ENCODE data around the gene FXR1. TPM values are rescaled to one million over a fixed set of nuclear protein-coding genes. Genes with fewer than 3 reads are reported as not detected.

FXR1 gene
- total RNA-seq, 1 experiment from 2014 or later = 219 TPM

DNA sequence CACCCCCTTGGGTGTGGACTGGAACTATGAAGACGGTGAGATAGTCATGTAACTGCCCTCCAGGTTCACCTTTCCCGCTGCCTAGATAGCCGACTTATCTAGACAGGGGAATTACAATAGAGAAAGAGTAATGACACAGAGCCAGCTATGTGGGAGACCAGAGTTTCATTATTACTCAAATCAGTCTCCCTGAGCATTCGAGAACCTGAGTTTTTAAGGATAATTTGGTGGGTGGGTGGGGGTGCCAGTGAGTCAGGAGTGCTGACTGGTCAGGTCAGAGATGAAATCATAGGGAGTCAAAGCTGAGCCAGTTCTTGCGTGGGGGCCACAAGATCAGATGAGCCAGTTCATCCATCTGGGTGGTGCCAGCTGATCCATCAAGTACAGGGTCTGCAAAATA, 96.8 kb downstream of the FXR1 start:
- intact Hi-C loops (cut with micrococcal nuclease; ENCODE audit: unreplicated experiment) = no loop called here
- H3K4me1 ChIP-seq (ENCODE audit: insufficient read depth, low read length, poor library complexity, severe bottlenecking) = no peaks in the 10 kb centered on the region
- no peak overlapping the region for H3K27ac ChIP-seq (ENCODE audit: low read depth, low read length, poor library complexity, severe bottlenecking)
- no peaks in the 10 kb centered on the region for H3K36me3 ChIP-seq (ENCODE audit: insufficient read depth, low read length, poor library complexity, severe bottlenecking)
- ChIA-PET POLR2A (ENCODE audit: low non-redundant PET) (no interaction called here), CTCF (no interaction called here)
- no peak for TF ChIP-seq EZH2 (IDR thresholded peaks at IDR 0.05; ENCODE audit: borderline replicate concordance, low read depth, low read length, poor library complexity, severe bottlenecking)
- TF ChIP-seq, protein P1, sequence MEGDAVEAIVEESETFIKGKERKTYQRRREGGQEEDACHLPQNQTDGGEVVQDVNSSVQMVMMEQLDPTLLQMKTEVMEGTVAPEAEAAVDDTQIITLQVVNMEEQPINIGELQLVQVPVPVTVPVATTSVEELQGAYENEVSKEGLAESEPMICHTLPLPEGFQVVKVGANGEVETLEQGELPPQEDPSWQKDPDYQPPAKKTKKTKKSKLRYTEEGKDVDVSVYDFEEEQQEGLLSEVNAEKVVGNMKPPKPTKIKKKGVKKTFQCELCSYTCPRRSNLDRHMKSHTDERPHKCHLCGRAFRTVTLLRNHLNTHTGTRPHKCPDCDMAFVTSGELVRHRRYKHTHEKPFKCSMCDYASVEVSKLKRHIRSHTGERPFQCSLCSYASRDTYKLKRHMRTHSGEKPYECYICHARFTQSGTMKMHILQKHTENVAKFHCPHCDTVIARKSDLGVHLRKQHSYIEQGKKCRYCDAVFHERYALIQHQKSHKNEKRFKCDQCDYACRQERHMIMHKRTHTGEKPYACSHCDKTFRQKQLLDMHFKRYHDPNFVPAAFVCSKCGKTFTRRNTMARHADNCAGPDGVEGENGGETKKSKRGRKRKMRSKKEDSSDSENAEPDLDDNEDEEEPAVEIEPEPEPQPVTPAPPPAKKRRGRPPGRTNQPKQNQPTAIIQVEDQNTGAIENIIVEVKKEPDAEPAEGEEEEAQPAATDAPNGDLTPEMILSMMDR (conservative IDR thresholded peaks at IDR 0.05; ENCODE audit: low read depth, low read length) = no peak
- no peak for DNase-seq (ENCODE audit: low spot score)
- no peaks in the 10 kb centered on the region for H3K9me3 ChIP-seq (ENCODE audit: low read depth, low read length, poor library complexity, severe bottlenecking)
- H3K4me3 ChIP-seq (ENCODE audit: low read depth, low read length, poor library complexity, severe bottlenecking) = no peak overlapping the region
- no TSS peak for BruUV-seq (replicated peaks)
- no peaks in the 10 kb centered on the region for H3K27me3 ChIP-seq (replicated peaks; ENCODE audit: insufficient read depth, low read depth, low read length, poor library complexity)

DNA sequence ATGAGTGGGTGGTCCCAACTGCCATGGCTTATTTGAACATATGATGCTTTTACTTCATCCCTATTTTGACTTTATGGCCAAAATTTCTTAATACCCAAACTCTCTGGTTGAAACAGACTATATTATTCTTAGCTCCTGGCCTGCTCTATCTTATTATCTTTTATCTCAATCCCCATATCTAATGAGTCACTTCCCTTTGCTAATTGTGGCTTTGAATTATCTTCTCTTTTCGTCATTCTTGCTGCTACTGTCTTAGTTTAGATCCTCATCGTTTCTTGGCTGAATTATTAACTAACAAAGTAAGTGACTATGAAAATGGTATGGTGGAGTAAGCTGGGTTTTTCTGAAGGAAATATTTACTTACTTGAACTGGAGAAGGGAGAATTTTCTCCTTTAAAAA, 105.2 kb downstream of the FXR1 start:
- Histone ChIP-seq H3K36me3 (ENCODE audit: insufficient read depth, low read length, poor library complexity, severe bottlenecking) (no peaks in the 10 kb centered on the region), H3K27ac (ENCODE audit: low read depth, low read length, poor library complexity, severe bottlenecking) (no peak overlapping the region), H3K4me3 (ENCODE audit: low read depth, low read length, poor library complexity, severe bottlenecking) (no peak overlapping the region), H3K9me3 (ENCODE audit: low read depth, low read length, poor library complexity, severe bottlenecking) (no peaks in the 10 kb centered on the region), H3K27me3 (replicated peaks; ENCODE audit: insufficient read depth, low read depth, low read length, poor library complexity) (no peaks in the 10 kb centered on the region), H3K4me1 (ENCODE audit: insufficient read depth, low read length, poor library complexity, severe bottlenecking) (no peaks in the 10 kb centered on the region)
- ChIA-PET POLR2A (ENCODE audit: low non-redundant PET) (no interaction called here), CTCF (no interaction called here)
- TF ChIP-seq EZH2 (IDR thresholded peaks at IDR 0.05; ENCODE audit: borderline replicate concordance, low read depth, low read length, poor library complexity, severe bottlenecking) = no peak
- TF ChIP-seq, protein P1 (conservative IDR thresholded peaks at IDR 0.05; ENCODE audit: low read depth, low read length) = no peak
- BruUV-seq (replicated peaks) = no TSS peak
- intact Hi-C loops (cut with micrococcal nuclease; ENCODE audit: unreplicated experiment) = no loop called here
- peak; percentile 13 for DNase-seq (ENCODE audit: low spot score)

DNA sequence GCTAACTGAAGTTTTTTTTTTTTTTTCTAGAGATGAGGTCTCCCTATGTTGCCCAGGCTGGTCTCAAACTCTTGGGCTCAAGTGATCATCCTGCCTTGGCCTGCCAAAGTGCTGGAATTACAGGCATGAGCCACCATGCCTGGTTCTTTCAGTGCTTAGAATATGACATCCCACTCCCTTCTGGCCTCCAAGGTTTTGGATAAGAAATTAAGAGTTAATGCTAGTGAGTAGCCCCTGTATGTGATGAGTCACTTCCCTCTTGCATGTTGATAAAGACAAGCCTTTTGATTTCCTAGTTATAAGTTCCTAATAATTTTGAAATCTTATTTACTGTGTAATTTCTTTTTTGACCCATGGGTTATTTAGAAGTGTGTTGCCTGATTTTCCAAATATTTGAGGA, 112.7 kb downstream of the FXR1 start:
- no peak for DNase-seq (ENCODE audit: low spot score)
- Histone ChIP-seq H3K27me3 (replicated peaks; ENCODE audit: insufficient read depth, low read depth, low read length, poor library complexity) (no peaks in the 10 kb centered on the region), H3K9me3 (ENCODE audit: low read depth, low read length, poor library complexity, severe bottlenecking) (peaks cover 9% of the 10 kb centered on the region), H3K4me1 (ENCODE audit: insufficient read depth, low read length, poor library complexity, severe bottlenecking) (no peaks in the 10 kb centered on the region), H3K27ac (ENCODE audit: low read depth, low read length, poor library complexity, severe bottlenecking) (no peak overlapping the region), H3K36me3 (ENCODE audit: insufficient read depth, low read length, poor library complexity, severe bottlenecking) (no peaks in the 10 kb centered on the region), H3K4me3 (ENCODE audit: low read depth, low read length, poor library complexity, severe bottlenecking) (no peak overlapping the region)
- ChIA-PET CTCF (no interaction called here), POLR2A (ENCODE audit: low non-redundant PET) (no interaction called here)
- BruUV-seq (replicated peaks) = no TSS peak
- intact Hi-C loops (cut with micrococcal nuclease; ENCODE audit: unreplicated experiment) = no loop called here
- TF ChIP-seq, protein P1 (conservative IDR thresholded peaks at IDR 0.05; ENCODE audit: low read depth, low read length) = no peak
- no peak for TF ChIP-seq EZH2 (IDR thresholded peaks at IDR 0.05; ENCODE audit: borderline replicate concordance, low read depth, low read length, poor library complexity, severe bottlenecking)

Data from A673 (cell line).